GM12878 (cell line): ENCODE data around the gene HOXA10.

Experiments used
- BRCA1 ChIP-seq: IDR thresholded peaks from 2 replicates; pipeline ENCODE4 v1.6.1; 2011; ENCODE audit warnings: low read depth, low read length, improper control_type of control experiment
- CBX5 ChIP-seq: sonication (generic); IDR thresholded peaks from 2 replicates; pipeline ENCODE4 v1.6.1; 2016; ENCODE audit warnings: low read depth, moderate library complexity, mild to moderate bottlenecking, inconsistent platforms
- E2F4 ChIP-seq: IDR thresholded peaks from 2 replicates; pipeline ENCODE4 v1.6.1; 2012; ENCODE audit warnings: low read depth, low read length, improper control_type of control experiment
- EP300 ChIP-seq, 2 experiments: fragments of 150-350 bp in 1 of 2; IDR thresholded peaks; 2 replicates each; pipeline ENCODE4 v1.6.1; 2011 to 2012; ENCODE audit warnings: low read depth in 2 of 2, low read length in 2 of 2, borderline replicate concordance in 1 of 2, improper control_type of control experiment in 1 of 2, inconsistent platforms in 1 of 2; ENCODE audit not compliant: control insufficient read depth in 1 of 2
- FOXM1 ChIP-seq: IDR thresholded peaks from 2 replicates; pipeline ENCODE4 v1.6.1; 2012; ENCODE audit warnings: low read depth, mild to moderate bottlenecking, inconsistent platforms, low read length, moderate library complexity
- HDAC6 ChIP-seq: fragments of 200-600 bp; sonication (generic); IDR thresholded peaks from one replicate; pipeline ENCODE4 v1.8.0; 2017; ENCODE audit warnings: antibody characterized with exemption; ENCODE audit not compliant: unreplicated experiment
- JUND ChIP-seq: IDR thresholded peaks from 2 replicates; pipeline ENCODE4 v1.6.1; 2012; ENCODE audit warnings: low read depth, mild to moderate bottlenecking, low read length, improper control_type of control experiment, moderate library complexity
- NFIC ChIP-seq: IDR thresholded peaks from 2 replicates; pipeline ENCODE4 v1.6.1; 2012; ENCODE audit warnings: low read depth, mild to moderate bottlenecking, inconsistent platforms, low read length, moderate library complexity
- PKNOX1 ChIP-seq: fragments of 450-650 bp; IDR thresholded peaks from 2 replicates; pipeline ENCODE4 v1.6.1; 2016; ENCODE audit warnings: mild to moderate bottlenecking
- SIN3A ChIP-seq: IDR thresholded peaks from 2 replicates; pipeline ENCODE4 v1.6.1; 2012; ENCODE audit warnings: low read depth, low read length, improper control_type of control experiment
- TAF1 ChIP-seq: IDR thresholded peaks from 2 replicates; pipeline ENCODE4 v1.6.1; 2011; ENCODE audit warnings: mild to moderate bottlenecking, low read depth, low read length, borderline replicate concordance
- USF2 ChIP-seq: IDR thresholded peaks from 2 replicates; pipeline ENCODE4 v1.6.1; 2011; ENCODE audit warnings: low read depth, low read length, improper control_type of control experiment, borderline replicate concordance

GRCh38 chr7:27203365-27203953 lies 29.3 kb upstream of the HOXA10 start:
- no peak for TF ChIP-seq HDAC6
- no peak for TF ChIP-seq BRCA1
- TF ChIP-seq E2F4: no peak
- no peak for TF ChIP-seq CBX5
- no peak for TF ChIP-seq EP300 (IDR thresholded peaks at IDR 0.05; ENCODE audit: borderline replicate concordance in 1 of 2, control insufficient read depth in 1 of 2, low read depth in 2 of 2, low read length in 2 of 2)
- no peak for TF ChIP-seq JUND
- TF ChIP-seq PKNOX1: no peak
- no peak for TF ChIP-seq TAF1
- TF ChIP-seq FOXM1: no peak
- no peak for TF ChIP-seq NFIC
- TF ChIP-seq USF2: no peak
- TF ChIP-seq SIN3A: no peak
